Stimulated activated CD4-positive, alpha-beta T cell treated with anti-CD3 and anti-CD28 coated beads, TNF-alpha, amount 100 ng/mL, for 24 hours (primary cell): ENCODE measurements around the gene KHDC1L.
"Not testable (repeated sequence)": the region's sequence is repeated elsewhere in the genome, so short reads cannot be mapped to it uniquely, and the experiment has no call there.

ENCODE experiments used
- DNase-seq, 3 experiments: peaks; one replicate each; pipeline ENCODE4 v3.0.0-alpha.2; 2020; ENCODE audit warnings: low read depth in 3 of 3

KHDC1L gene

GRCh38 chr6:73207221-73207837 is 18.0 kb downstream of the KHDC1L start:
- DNase-seq = no peak

- no peak for DNase-seq
Measured at GRCh38 chr6:73204252-73204651, 21.0 kb downstream of the KHDC1L start.

- no peak for DNase-seq
Measured at GRCh38 chr6:73203098-73203497, 22.2 kb downstream of the KHDC1L start.

- no peak for DNase-seq
Measured at GRCh38 chr6:73200735-73201134, 24.6 kb downstream of the KHDC1L start.

- no peak for DNase-seq
Measured at GRCh38 chr6:73200247-73200646, 25.0 kb downstream of the KHDC1L start.

GRCh38 chr6:73194744-73195143 is 30.6 kb downstream of the KHDC1L start:
- no peak for DNase-seq

- not testable (repeated sequence) for DNase-seq
Measured at GRCh38 chr6:73193302-73193701, 32.0 kb downstream of the KHDC1L start.

- DNase-seq = no peak
Measured at GRCh38 chr6:73182021-73182607, 43.2 kb downstream of the KHDC1L start.

GRCh38 chr6:73180763-73181619 is 44.3 kb downstream of the KHDC1L start:
- no peak for DNase-seq

- DNase-seq = no peak
Measured at GRCh38 chr6:73180076-73180738, 45.1 kb downstream of the KHDC1L start.

- no peak for DNase-seq
Measured at GRCh38 chr6:73177221-73177944, 47.9 kb downstream of the KHDC1L start.

- DNase-seq = no peak
Measured at GRCh38 chr6:73176057-73176456, 49.2 kb downstream of the KHDC1L start.

GRCh38 chr6:73174646-73175045 is 50.6 kb downstream of the KHDC1L start:
- no peak for DNase-seq
